Trophoblast cell (in vitro differentiated cells and primary cell): ENCODE measurements around the gene SRY. TPM values are rescaled to one million over a fixed set of nuclear protein-coding genes. Genes with fewer than 3 reads are reported as not detected.

Experiments
- DNase-seq, 2 donors: peaks; one replicate each; pipeline ENCODE4 v3.0.0-alpha.2; 2016
- H2AFZ ChIP-seq: 2 replicates; pipeline ENCODE4 v1.6.1; 2013; ENCODE audit warnings: low read length, moderate library complexity, mild to moderate bottlenecking; ENCODE audit not compliant: insufficient read depth, poor library complexity
- H2AK5ac ChIP-seq: 2 replicates; pipeline ENCODE4 v1.6.1; 2013; ENCODE audit warnings: mild to moderate bottlenecking, low read length
- H2BK120ac ChIP-seq: 2 replicates; pipeline ENCODE4 v1.6.1; 2013; ENCODE audit warnings: low read length, mild to moderate bottlenecking, moderate library complexity; ENCODE audit not compliant: insufficient read depth, poor library complexity
- H2BK12ac ChIP-seq: 2 replicates; pipeline ENCODE4 v1.6.1; 2013; ENCODE audit warnings: mild to moderate bottlenecking, low read length, moderate library complexity
- H2BK5ac ChIP-seq: 2 replicates; pipeline ENCODE4 v1.6.1; 2013; ENCODE audit warnings: low read length, low read depth, moderate library complexity, mild to moderate bottlenecking; ENCODE audit not compliant: poor library complexity
- H3K14ac ChIP-seq: 2 replicates; pipeline ENCODE4 v1.6.1; 2013; ENCODE audit warnings: mild to moderate bottlenecking, low read length
- H3K18ac ChIP-seq: 2 replicates; pipeline ENCODE4 v1.6.1; 2013; ENCODE audit warnings: mild to moderate bottlenecking, low read length
- H3K23ac ChIP-seq: 2 replicates; pipeline ENCODE4 v1.6.1; 2013; ENCODE audit warnings: low read length
- H3K27ac ChIP-seq: 2 replicates; pipeline ENCODE4 v1.5.1; 2013; ENCODE audit warnings: low read depth, mild to moderate bottlenecking, inconsistent platforms, low read length, moderate library complexity
- H3K27me3 ChIP-seq: 2 replicates; pipeline ENCODE4 v1.6.1; 2013; ENCODE audit warnings: inconsistent platforms, mild to moderate bottlenecking, low read length, moderate library complexity; ENCODE audit not compliant: insufficient read depth
- H3K36me3 ChIP-seq, 2 experiments: 1 replicate in 1 of 2; 2 replicates in 1 of 2; pipeline ENCODE4 v1.6.1; 2013; ENCODE audit warnings: low read length in 2 of 2, mild to moderate bottlenecking in 2 of 2, moderate library complexity in 1 of 2; ENCODE audit not compliant: insufficient read depth in 2 of 2, control insufficient read depth in 1 of 2
- H3K4ac ChIP-seq: 2 replicates; pipeline ENCODE4 v1.6.1; 2013; ENCODE audit warnings: low read depth, mild to moderate bottlenecking, low read length, moderate library complexity
- H3K4me1 ChIP-seq, 2 experiments: 1 replicate in 1 of 2; 2 replicates in 1 of 2; pipeline ENCODE4 v1.6.1; 2013; ENCODE audit warnings: low read length in 2 of 2, mild to moderate bottlenecking in 2 of 2, moderate library complexity in 1 of 2; ENCODE audit not compliant: insufficient read depth in 2 of 2, control insufficient read depth in 1 of 2
- H3K4me2 ChIP-seq: 2 replicates; pipeline ENCODE4 v1.6.1; 2013; ENCODE audit warnings: inconsistent platforms, mild to moderate bottlenecking, low read length, moderate library complexity
- H3K4me3 ChIP-seq: 2 replicates; pipeline ENCODE4 v1.5.1; 2013; ENCODE audit warnings: mild to moderate bottlenecking, low read depth, low read length, inconsistent platforms
- H3K79me1 ChIP-seq: one replicate; pipeline ENCODE4 v1.6.1; 2013; ENCODE audit warnings: low read length
- H3K79me2 ChIP-seq: 2 replicates; pipeline ENCODE4 v1.6.1; 2013; ENCODE audit warnings: low read length, mild to moderate bottlenecking; ENCODE audit not compliant: control insufficient read depth, insufficient read depth, poor library complexity
- H3K9ac ChIP-seq: 2 replicates; pipeline ENCODE4 v1.6.1; 2013; ENCODE audit warnings: mild to moderate bottlenecking, low read length
- H3K9me3 ChIP-seq: 2 replicates; pipeline ENCODE4 v1.6.1; 2013; ENCODE audit warnings: low read depth, mild to moderate bottlenecking, control low read depth, inconsistent platforms, low read length; ENCODE audit not compliant: insufficient read depth
- H4K12ac ChIP-seq: 2 replicates; pipeline ENCODE4 v1.6.1; 2013; ENCODE audit warnings: low read depth, mild to moderate bottlenecking, low read length, moderate library complexity
- H4K8ac ChIP-seq: 2 replicates; pipeline ENCODE4 v1.6.1; 2013; ENCODE audit warnings: low read depth, mild to moderate bottlenecking, low read length, moderate library complexity
- H4K91ac ChIP-seq: one replicate; pipeline ENCODE4 v1.6.1; 2013; ENCODE audit warnings: low read depth, mild to moderate bottlenecking, low read length, moderate library complexity
- WGBS: extraction: QIAGEN DNeasy Blood & Tissue Kit; methylation state at CpG from one replicate; pipeline ENCODE4 v1.1.7; 2013; ENCODE audit warnings: missing lambda C conversion rate; ENCODE audit not compliant: insufficient read length, insufficient coverage; ENCODE audit errors: extremely low coverage; 5-methylcytosine and 5-hydroxymethylcytosine counted together
- polyA plus RNA-seq: library from polyadenylated mRNA; stranded (reverse); fragments of 200-250 nt; gene quantifications from 2 replicates; pipeline ENCODE4 v1.2.3, GENCODE V29; 2013

Gene SRY
- polyA plus RNA-seq: 0.05 TPM in 1 of 2 replicates, not detected in the other

GRCh38 chrY:2787600-2787999, at the start of gene SRY:
Gene SRY, minus strand, starts transcription at chrY:2787682. Its CDS starts 79 bp downstream, at chrY:2787603.
- no peak within 1 kb of the TSS for H3K14ac ChIP-seq
- H2BK12ac ChIP-seq: no peak within 1 kb of the TSS
- no peak within 1 kb of the TSS for H4K8ac ChIP-seq
- H3K79me2 ChIP-seq: no peaks in the 10 kb centered on the region
- no peak within 1 kb of the TSS for H4K12ac ChIP-seq
- no peaks in the 10 kb centered on the region for H3K79me1 ChIP-seq
- WGBS: no CpG with 5 or more reads among the region's 9 CpGs
- no peaks in the 10 kb centered on the region for H3K9me3 ChIP-seq
- H2BK5ac ChIP-seq: no peak within 1 kb of the TSS
- peak within 1 kb of the TSS; percentile 56 for H3K4me2 ChIP-seq
- H2AK5ac ChIP-seq: no peak within 1 kb of the TSS
- H3K36me3 ChIP-seq: no peaks in the 10 kb centered on the region
- no peak within 1 kb of the TSS for H3K9ac ChIP-seq
- no peak for DNase-seq
- no peak within 1 kb of the TSS for H3K27ac ChIP-seq
- H2BK120ac ChIP-seq: no peak within 1 kb of the TSS
- no peaks in the 10 kb centered on the region for H3K4me1 ChIP-seq
- H3K4me3 ChIP-seq: peak within 1 kb of the TSS; percentile 7
- no peak within 1 kb of the TSS for H4K91ac ChIP-seq
- no peak within 1 kb of the TSS for H3K23ac ChIP-seq
- no peak within 1 kb of the TSS for H3K18ac ChIP-seq
- H3K4ac ChIP-seq: no peak within 1 kb of the TSS
- H2AFZ ChIP-seq: no peak within 1 kb of the TSS
- no peaks in the 10 kb centered on the region for H3K27me3 ChIP-seq

GRCh38 chrY:2837078-2837477, 49.6 kb upstream of the SRY start:
- Histone ChIP-seq H3K27ac (no peak overlapping the region), H2AFZ (no peak overlapping the region), H4K91ac (no peak overlapping the region), H2BK12ac (no peak overlapping the region), H3K4me2 (no peak overlapping the region), H4K12ac (no peak overlapping the region), H3K9ac (no peak overlapping the region), H3K18ac (no peak overlapping the region), H3K14ac (no peak overlapping the region), H3K79me2 (peaks cover 5% of the 10 kb centered on the region), H2BK120ac (no peak overlapping the region), H3K4ac (no peak overlapping the region), H3K4me3 (no peak overlapping the region), H3K79me1 (peaks cover 3% of the 10 kb centered on the region), H3K27me3 (no peaks in the 10 kb centered on the region), H3K9me3 (no peaks in the 10 kb centered on the region), H2BK5ac (no peak overlapping the region), H3K23ac (no peak overlapping the region), H3K4me1 (no peaks in the 10 kb centered on the region), H3K36me3 (no peaks in the 10 kb centered on the region), H2AK5ac (no peak overlapping the region), H4K8ac (no peak overlapping the region)
- WGBS: no CpG with 5 or more reads among the region's 2 CpGs
- DNase-seq: no peak

GRCh38 chrY:2835230-2835629, 47.7 kb upstream of the SRY start:
- Histone ChIP-seq H3K9me3 (no peaks in the 10 kb centered on the region), H4K8ac (no peak overlapping the region), H3K18ac (no peak overlapping the region), H4K91ac (no peak overlapping the region), H3K4me1 (no peaks in the 10 kb centered on the region), H4K12ac (no peak overlapping the region), H2BK12ac (no peak overlapping the region), H3K4ac (no peak overlapping the region), H3K14ac (no peak overlapping the region), H3K79me1 (no peaks in the 10 kb centered on the region), H3K27ac (no peak overlapping the region), H3K9ac (no peak overlapping the region), H3K79me2 (no peaks in the 10 kb centered on the region), H2AK5ac (no peak overlapping the region), H3K4me3 (no peak overlapping the region), H3K4me2 (no peak overlapping the region), H3K36me3 (no peaks in the 10 kb centered on the region), H3K23ac (no peak overlapping the region), H2BK120ac (no peak overlapping the region), H2AFZ (no peak overlapping the region), H2BK5ac (no peak overlapping the region), H3K27me3 (no peaks in the 10 kb centered on the region)
- DNase-seq: no peak

- H3K27me3 ChIP-seq: no peaks in the 10 kb centered on the region
- H4K8ac ChIP-seq: no peak overlapping the region
- no peak overlapping the region for H3K4me2 ChIP-seq
- no peaks in the 10 kb centered on the region for H3K36me3 ChIP-seq
- no peak overlapping the region for H2BK5ac ChIP-seq
- peaks cover 2% of the 10 kb centered on the region for H3K79me1 ChIP-seq
- no peak overlapping the region for H4K91ac ChIP-seq
- H3K14ac ChIP-seq: no peak overlapping the region
- no peak overlapping the region for H3K4me3 ChIP-seq
- no peaks in the 10 kb centered on the region for H3K79me2 ChIP-seq
- no peak overlapping the region for H3K9ac ChIP-seq
- H4K12ac ChIP-seq: no peak overlapping the region
- no peak overlapping the region for H2AFZ ChIP-seq
- H2BK120ac ChIP-seq: no peak overlapping the region
- no peak overlapping the region for H2BK12ac ChIP-seq
- no peaks in the 10 kb centered on the region for H3K9me3 ChIP-seq
- no peak overlapping the region for H2AK5ac ChIP-seq
- no peaks in the 10 kb centered on the region for H3K4me1 ChIP-seq
- H3K27ac ChIP-seq: no peak overlapping the region
- no peak overlapping the region for H3K4ac ChIP-seq
- H3K18ac ChIP-seq: no peak overlapping the region
- H3K23ac ChIP-seq: no peak overlapping the region
- no CpG with 5 or more reads among the region's 5 CpGs for WGBS
- DNase-seq: no peak
Measured at GRCh38 chrY:2828497-2828896, 41.0 kb upstream of the SRY start.
